WTC11 (cell line): ENCODE data around the gene TMEM121B. TPM values are rescaled to one million over a fixed set of nuclear protein-coding genes. Genes with fewer than 3 reads are reported as not detected.

Experiments used
- ATF1 ChIP-seq: sonication (generic); formaldehyde crosslinking; IDR thresholded peaks from 2 replicates; pipeline ENCODE4 v1.8.1; 2023; ENCODE audit warnings: mild to moderate bottlenecking, moderate library complexity, missing genetic modification reagents
- FOXP1 ChIP-seq: sonication (generic); formaldehyde crosslinking; IDR thresholded peaks from 2 replicates; pipeline ENCODE4 v1.8.0; 2022; ENCODE audit warnings: missing genetic modification reagents, mild to moderate bottlenecking, moderate library complexity, borderline replicate concordance
- MXD4 ChIP-seq: fragments of 250-450 bp; sonication (Bioruptor Pico); IDR thresholded peaks from 2 replicates; pipeline ENCODE4 v1.8.0; 2021; ENCODE audit warnings: mild to moderate bottlenecking, moderate library complexity, borderline replicate concordance
- NR2C2 ChIP-seq: sonication (generic); formaldehyde crosslinking; IDR thresholded peaks from 2 replicates; pipeline ENCODE4 v1.8.0; 2022; ENCODE audit warnings: mild to moderate bottlenecking, missing genetic modification reagents
- RORB ChIP-seq: fragments of 250-450 bp; sonication (Bioruptor Pico); IDR thresholded peaks from 2 replicates; pipeline ENCODE4 v1.9.0; 2021; ENCODE audit warnings: mild to moderate bottlenecking
- TEAD1 ChIP-seq: sonication (generic); formaldehyde crosslinking; IDR thresholded peaks from 2 replicates; pipeline ENCODE4 v1.8.0; 2022; ENCODE audit warnings: mild to moderate bottlenecking, missing genetic modification reagents
- TP53 ChIP-seq: sonication (generic); formaldehyde crosslinking; IDR thresholded peaks from 2 replicates; pipeline ENCODE4 v1.8.1; 2023; ENCODE audit warnings: mild to moderate bottlenecking, missing genetic modification reagents
- ZBTB21 ChIP-seq: sonication (generic); formaldehyde crosslinking; IDR thresholded peaks from 2 replicates; pipeline ENCODE4 v1.8.1; 2023; ENCODE audit warnings: mild to moderate bottlenecking, missing genetic modification reagents, borderline replicate concordance
- ZNF263 ChIP-seq: sonication (generic); formaldehyde crosslinking; IDR thresholded peaks from 2 replicates; pipeline ENCODE4 v1.8.1; 2022; ENCODE audit warnings: low read depth, mild to moderate bottlenecking, moderate library complexity, missing genetic modification reagents
- ZNF416 ChIP-seq: fragments of 250-450 bp; sonication (Bioruptor Pico); IDR thresholded peaks from 2 replicates; pipeline ENCODE4 v1.9.0; 2021; ENCODE audit warnings: mild to moderate bottlenecking, inconsistent platforms
- total RNA-seq: library from RNA; stranded (reverse); gene quantifications from 3 replicates; pipeline ENCODE4 v1.2.3, GENCODE V29; 2021
- TF ChIP-seq, protein P1 (sequence below): sonication (generic); formaldehyde crosslinking; IDR thresholded peaks from 2 replicates; pipeline ENCODE4 v1.8.1; 2022; ENCODE audit warnings: low read depth, missing genetic modification reagents, borderline replicate concordance
- TF ChIP-seq, protein P2 (sequence below): sonication (generic); formaldehyde crosslinking; IDR thresholded peaks from 2 replicates; pipeline ENCODE4 v1.8.0; 2022; ENCODE audit warnings: missing genetic modification reagents
- TF ChIP-seq, protein P3 (sequence below): sonication (generic); formaldehyde crosslinking; IDR thresholded peaks from 2 replicates; pipeline ENCODE4 v1.8.0; 2023; ENCODE audit warnings: missing genetic modification reagents
- TF ChIP-seq, protein P4 (sequence below): fragments of 250-450 bp; sonication (Bioruptor Pico); IDR thresholded peaks from 2 replicates; pipeline ENCODE4 v1.9.0; 2021; ENCODE audit warnings: moderate library complexity, mild to moderate bottlenecking, inconsistent platforms, borderline replicate concordance
- TF ChIP-seq, protein P5 (sequence below): sonication (generic); formaldehyde crosslinking; conservative IDR thresholded peaks from 2 replicates; pipeline ENCODE4 v1.8.1; 2023; ENCODE audit warnings: mild to moderate bottlenecking, low read depth, missing genetic modification reagents, moderate library complexity
- TF ChIP-seq, protein P6 (sequence below): sonication (generic); formaldehyde crosslinking; IDR thresholded peaks from 2 replicates; pipeline ENCODE4 v1.8.1; 2022; ENCODE audit warnings: low read depth, mild to moderate bottlenecking, moderate library complexity, missing genetic modification reagents, borderline replicate concordance
- TF ChIP-seq, protein P7 (sequence below): sonication (generic); formaldehyde crosslinking; IDR thresholded peaks from 2 replicates; pipeline ENCODE4 v1.8.0; 2022; ENCODE audit warnings: mild to moderate bottlenecking, missing genetic modification reagents

The TMEM121B gene
- total RNA-seq, 1 experiment from 2014 or later, result 7.5 TPM

DNA sequence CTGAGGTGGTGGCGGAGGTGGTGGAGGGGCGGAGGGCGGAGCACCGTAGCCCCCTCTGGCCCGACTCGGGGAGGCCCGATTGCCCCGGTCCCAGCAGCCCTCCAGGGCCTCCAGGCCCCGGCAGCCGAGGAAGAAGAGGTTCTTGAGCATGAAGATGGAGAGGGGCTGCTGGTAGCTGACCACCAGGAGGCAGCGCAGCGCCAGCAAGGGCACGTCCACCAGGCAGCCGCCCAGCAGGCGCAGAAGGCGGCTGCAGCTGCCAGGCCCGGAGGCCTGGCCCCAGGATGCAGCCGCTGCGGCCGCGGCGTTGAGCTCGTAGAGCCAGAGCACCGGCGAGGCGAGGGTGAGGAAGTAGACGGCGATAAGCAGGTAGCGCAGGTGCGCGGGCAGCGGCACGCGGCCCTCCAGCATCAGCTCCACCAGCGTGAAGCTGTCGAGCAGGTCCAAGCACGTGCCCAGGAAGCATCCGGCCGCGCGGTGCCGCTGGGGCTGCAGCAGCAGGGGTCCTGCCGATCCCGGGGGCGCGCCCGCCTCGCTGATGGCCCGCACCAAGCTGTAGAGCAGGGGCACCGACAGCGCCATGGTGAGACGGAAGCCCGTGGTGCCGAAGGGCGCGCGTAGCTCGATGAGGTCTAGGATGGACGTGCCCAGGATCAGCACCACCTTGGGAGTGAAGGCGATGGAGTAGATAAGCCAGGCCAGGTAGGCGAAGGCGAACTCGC lies 1.5 kb downstream of the TMEM121B start (continued):
- TF ChIP-seq, protein P1, sequence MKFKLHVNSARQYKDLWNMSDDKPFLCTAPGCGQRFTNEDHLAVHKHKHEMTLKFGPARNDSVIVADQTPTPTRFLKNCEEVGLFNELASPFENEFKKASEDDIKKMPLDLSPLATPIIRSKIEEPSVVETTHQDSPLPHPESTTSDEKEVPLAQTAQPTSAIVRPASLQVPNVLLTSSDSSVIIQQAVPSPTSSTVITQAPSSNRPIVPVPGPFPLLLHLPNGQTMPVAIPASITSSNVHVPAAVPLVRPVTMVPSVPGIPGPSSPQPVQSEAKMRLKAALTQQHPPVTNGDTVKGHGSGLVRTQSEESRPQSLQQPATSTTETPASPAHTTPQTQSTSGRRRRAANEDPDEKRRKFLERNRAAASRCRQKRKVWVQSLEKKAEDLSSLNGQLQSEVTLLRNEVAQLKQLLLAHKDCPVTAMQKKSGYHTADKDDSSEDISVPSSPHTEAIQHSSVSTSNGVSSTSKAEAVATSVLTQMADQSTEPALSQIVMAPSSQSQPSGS (CRISPR knock-in tag), result no peak
- TF ChIP-seq, protein P2, sequence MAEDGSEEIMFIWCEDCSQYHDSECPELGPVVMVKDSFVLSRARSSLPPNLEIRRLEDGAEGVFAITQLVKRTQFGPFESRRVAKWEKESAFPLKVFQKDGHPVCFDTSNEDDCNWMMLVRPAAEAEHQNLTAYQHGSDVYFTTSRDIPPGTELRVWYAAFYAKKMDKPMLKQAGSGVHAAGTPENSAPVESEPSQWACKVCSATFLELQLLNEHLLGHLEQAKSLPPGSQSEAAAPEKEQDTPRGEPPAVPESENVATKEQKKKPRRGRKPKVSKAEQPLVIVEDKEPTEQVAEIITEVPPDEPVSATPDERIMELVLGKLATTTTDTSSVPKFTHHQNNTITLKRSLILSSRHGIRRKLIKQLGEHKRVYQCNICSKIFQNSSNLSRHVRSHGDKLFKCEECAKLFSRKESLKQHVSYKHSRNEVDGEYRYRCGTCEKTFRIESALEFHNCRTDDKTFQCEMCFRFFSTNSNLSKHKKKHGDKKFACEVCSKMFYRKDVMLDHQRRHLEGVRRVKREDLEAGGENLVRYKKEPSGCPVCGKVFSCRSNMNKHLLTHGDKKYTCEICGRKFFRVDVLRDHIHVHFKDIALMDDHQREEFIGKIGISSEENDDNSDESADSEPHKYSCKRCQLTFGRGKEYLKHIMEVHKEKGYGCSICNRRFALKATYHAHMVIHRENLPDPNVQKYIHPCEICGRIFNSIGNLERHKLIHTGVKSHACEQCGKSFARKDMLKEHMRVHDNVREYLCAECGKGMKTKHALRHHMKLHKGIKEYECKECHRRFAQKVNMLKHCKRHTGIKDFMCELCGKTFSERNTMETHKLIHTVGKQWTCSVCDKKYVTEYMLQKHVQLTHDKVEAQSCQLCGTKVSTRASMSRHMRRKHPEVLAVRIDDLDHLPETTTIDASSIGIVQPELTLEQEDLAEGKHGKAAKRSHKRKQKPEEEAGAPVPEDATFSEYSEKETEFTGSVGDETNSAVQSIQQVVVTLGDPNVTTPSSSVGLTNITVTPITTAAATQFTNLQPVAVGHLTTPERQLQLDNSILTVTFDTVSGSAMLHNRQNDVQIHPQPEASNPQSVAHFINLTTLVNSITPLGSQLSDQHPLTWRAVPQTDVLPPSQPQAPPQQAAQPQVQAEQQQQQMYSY (CRISPR knock-in tag), result peak; percentile 49; the same call in 1 of the 2 replicates
- no peak; the same call in 1 of the 2 replicates for TF ChIP-seq NR2C2 (CRISPR knock-in tag)
- TF ChIP-seq TEAD1 (CRISPR knock-in tag), result peak; percentile 70; the same call in 1 of the 2 replicates
- TF ChIP-seq ZNF263 (CRISPR knock-in tag), result no peak; the same call in 1 of the 2 replicates
- TF ChIP-seq, protein P3, sequence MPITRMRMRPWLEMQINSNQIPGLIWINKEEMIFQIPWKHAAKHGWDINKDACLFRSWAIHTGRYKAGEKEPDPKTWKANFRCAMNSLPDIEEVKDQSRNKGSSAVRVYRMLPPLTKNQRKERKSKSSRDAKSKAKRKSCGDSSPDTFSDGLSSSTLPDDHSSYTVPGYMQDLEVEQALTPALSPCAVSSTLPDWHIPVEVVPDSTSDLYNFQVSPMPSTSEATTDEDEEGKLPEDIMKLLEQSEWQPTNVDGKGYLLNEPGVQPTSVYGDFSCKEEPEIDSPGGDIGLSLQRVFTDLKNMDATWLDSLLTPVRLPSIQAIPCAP (CRISPR knock-in tag), result peak; percentile 87; the same call in 1 of the 2 replicates
- TF ChIP-seq, protein P4, sequence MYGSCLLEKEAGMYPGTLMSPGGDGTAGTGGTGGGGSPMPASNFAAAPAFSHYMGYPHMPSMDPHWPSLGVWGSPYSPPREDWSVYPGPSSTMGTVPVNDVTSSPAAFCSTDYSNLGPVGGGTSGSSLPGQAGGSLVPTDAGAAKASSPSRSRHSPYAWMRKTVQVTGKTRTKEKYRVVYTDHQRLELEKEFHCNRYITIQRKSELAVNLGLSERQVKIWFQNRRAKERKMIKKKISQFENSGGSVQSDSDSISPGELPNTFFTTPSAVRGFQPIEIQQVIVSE (CRISPR knock-in tag), result no peak
- no peak for TF ChIP-seq RORB
- TF ChIP-seq, protein P5, sequence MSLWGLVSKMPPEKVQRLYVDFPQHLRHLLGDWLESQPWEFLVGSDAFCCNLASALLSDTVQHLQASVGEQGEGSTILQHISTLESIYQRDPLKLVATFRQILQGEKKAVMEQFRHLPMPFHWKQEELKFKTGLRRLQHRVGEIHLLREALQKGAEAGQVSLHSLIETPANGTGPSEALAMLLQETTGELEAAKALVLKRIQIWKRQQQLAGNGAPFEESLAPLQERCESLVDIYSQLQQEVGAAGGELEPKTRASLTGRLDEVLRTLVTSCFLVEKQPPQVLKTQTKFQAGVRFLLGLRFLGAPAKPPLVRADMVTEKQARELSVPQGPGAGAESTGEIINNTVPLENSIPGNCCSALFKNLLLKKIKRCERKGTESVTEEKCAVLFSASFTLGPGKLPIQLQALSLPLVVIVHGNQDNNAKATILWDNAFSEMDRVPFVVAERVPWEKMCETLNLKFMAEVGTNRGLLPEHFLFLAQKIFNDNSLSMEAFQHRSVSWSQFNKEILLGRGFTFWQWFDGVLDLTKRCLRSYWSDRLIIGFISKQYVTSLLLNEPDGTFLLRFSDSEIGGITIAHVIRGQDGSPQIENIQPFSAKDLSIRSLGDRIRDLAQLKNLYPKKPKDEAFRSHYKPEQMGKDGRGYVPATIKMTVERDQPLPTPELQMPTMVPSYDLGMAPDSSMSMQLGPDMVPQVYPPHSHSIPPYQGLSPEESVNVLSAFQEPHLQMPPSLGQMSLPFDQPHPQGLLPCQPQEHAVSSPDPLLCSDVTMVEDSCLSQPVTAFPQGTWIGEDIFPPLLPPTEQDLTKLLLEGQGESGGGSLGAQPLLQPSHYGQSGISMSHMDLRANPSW (CRISPR knock-in tag), result no peak
- no peak for TF ChIP-seq TP53 (CRISPR knock-in tag)
- TF ChIP-seq, protein P6, sequence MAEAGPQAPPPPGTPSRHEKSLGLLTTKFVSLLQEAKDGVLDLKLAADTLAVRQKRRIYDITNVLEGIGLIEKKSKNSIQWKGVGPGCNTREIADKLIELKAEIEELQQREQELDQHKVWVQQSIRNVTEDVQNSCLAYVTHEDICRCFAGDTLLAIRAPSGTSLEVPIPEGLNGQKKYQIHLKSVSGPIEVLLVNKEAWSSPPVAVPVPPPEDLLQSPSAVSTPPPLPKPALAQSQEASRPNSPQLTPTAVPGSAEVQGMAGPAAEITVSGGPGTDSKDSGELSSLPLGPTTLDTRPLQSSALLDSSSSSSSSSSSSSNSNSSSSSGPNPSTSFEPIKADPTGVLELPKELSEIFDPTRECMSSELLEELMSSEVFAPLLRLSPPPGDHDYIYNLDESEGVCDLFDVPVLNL (CRISPR knock-in tag), result no peak
- TF ChIP-seq ZBTB21 (CRISPR knock-in tag), result no peak
- TF ChIP-seq MXD4, result no peak
- TF ChIP-seq, protein P7, sequence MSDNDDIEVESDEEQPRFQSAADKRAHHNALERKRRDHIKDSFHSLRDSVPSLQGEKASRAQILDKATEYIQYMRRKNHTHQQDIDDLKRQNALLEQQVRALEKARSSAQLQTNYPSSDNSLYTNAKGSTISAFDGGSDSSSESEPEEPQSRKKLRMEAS (CRISPR knock-in tag), result peak; percentile 97
- peak; percentile 32; the same call in 1 of the 2 replicates for TF ChIP-seq ZNF416
- no peak for TF ChIP-seq ATF1 (CRISPR knock-in tag)
- peak; percentile 52; the same call in 1 of the 2 replicates for TF ChIP-seq FOXP1 (CRISPR knock-in tag)
